CD4-positive, alpha-beta memory T cell (primary cell): ENCODE data around the gene SARM1. TPM values are rescaled to one million over a fixed set of nuclear protein-coding genes. Genes with fewer than 3 reads are reported as not detected.

ENCODE experiments used
- CTCF ChIA-PET: fragments of 350-600 bp; sonication (Branson Sonifier 250); formaldehyde crosslinking; loops from one replicate; lab custom pipeline; 2021; ENCODE audit warnings: inconsistent platforms; ENCODE audit not compliant: partially characterized antibody; lab: Charles Lee
- POLR2A ChIA-PET: fragments of 350-600 bp; sonication (Branson Sonifier 250); formaldehyde crosslinking; loops from one replicate; lab custom pipeline; 2021; ENCODE audit not compliant: partially characterized antibody; lab: Charles Lee
- DNase-seq, 5 donors: peaks; one replicate each; pipeline versions ENCODE4 v3.0.0 to v3.0.0-alpha.2; 2020 to 2022; ENCODE audit warnings: mixed read lengths in 1 of 5
- H3K27ac ChIP-seq: one replicate; pipeline ENCODE4 v1.7.0; 2013; ENCODE audit warnings: low read depth, low read length
- H3K27me3 ChIP-seq: 2 replicates; pipeline ENCODE4 v1.7.0; 2013; ENCODE audit warnings: mild to moderate bottlenecking, low read length, moderate library complexity; ENCODE audit not compliant: insufficient read depth
- H3K36me3 ChIP-seq: 2 replicates; pipeline ENCODE4 v1.7.0; 2013; ENCODE audit warnings: mild to moderate bottlenecking, low read length, moderate library complexity; ENCODE audit not compliant: insufficient read depth
- H3K4me1 ChIP-seq: 2 replicates; pipeline ENCODE4 v1.7.0; 2013; ENCODE audit warnings: mild to moderate bottlenecking, low read length, moderate library complexity; ENCODE audit not compliant: insufficient read depth
- H3K4me3 ChIP-seq, 2 donors: one replicate each; pipeline ENCODE4 v1.7.0; 2013; ENCODE audit warnings: low read length in 2 of 2, mild to moderate bottlenecking in 1 of 2
- H3K9me3 ChIP-seq, 2 donors: one replicate each; pipeline ENCODE4 v1.7.0; 2013; ENCODE audit warnings: low read length in 2 of 2, control low read depth in 1 of 2; ENCODE audit not compliant: control insufficient read depth in 1 of 2
- H3K27ac Mint-ChIP-seq, 7 donors: one replicate each; pipeline ENCODE4 v1.8.0; 2020 to 2021; ENCODE audit warnings: mixed read lengths in 7 of 7, mild to moderate bottlenecking in 6 of 7, inconsistent platforms in 3 of 7, moderate library complexity in 3 of 7
- H3K27me3 Mint-ChIP-seq, 2 donors: one replicate each; pipeline ENCODE4 v1.8.0; 2020 to 2021; ENCODE audit warnings: mixed read lengths in 2 of 2
- H3K36me3 Mint-ChIP-seq, 2 donors: one replicate each; pipeline ENCODE4 v1.8.0; 2020 to 2021; ENCODE audit warnings: mixed read lengths in 2 of 2, inconsistent platforms in 1 of 2, mild to moderate bottlenecking in 1 of 2
- H3K4me1 Mint-ChIP-seq, 4 donors: one replicate each; pipeline ENCODE4 v1.8.0; 2020 to 2021; ENCODE audit warnings: mixed read lengths in 4 of 4, mild to moderate bottlenecking in 1 of 4
- H3K4me3 Mint-ChIP-seq, 8 donors: one replicate each; pipeline ENCODE4 v1.8.0; 2020 to 2021; ENCODE audit warnings: mixed read lengths in 8 of 8, mild to moderate bottlenecking in 7 of 8, moderate library complexity in 6 of 8, inconsistent platforms in 3 of 8
- H3K9me3 Mint-ChIP-seq, 8 donors: one replicate each; pipeline ENCODE4 v1.8.0; 2020 to 2021; ENCODE audit warnings: mixed read lengths in 8 of 8, mild to moderate bottlenecking in 5 of 8, inconsistent platforms in 3 of 8, moderate library complexity in 1 of 8
- intact Hi-C: fragments of 100-400 bp; cut with micrococcal nuclease; formaldehyde crosslinking; loops from one replicate; pipeline ENCODE4 v1.15.1; 2023
- polyA plus RNA-seq, 2 donors: library from polyadenylated mRNA; unstranded; fragments of 300-500 nt; fragmentation: Illumina TruSeq; gene quantifications; one replicate each; pipeline ENCODE4 v1.2.3, GENCODE V29; 2021
- total RNA-seq, 2 experiments: library from RNA; stranded (reverse); gene quantifications; one replicate each; pipeline ENCODE4 v1.2.3, GENCODE V29; 2021

The SARM1 gene
- total and polyA plus RNA-seq, 4 experiments from 2014 or later, result 7.3 to 40.3 (median 23.6) TPM

DNA sequence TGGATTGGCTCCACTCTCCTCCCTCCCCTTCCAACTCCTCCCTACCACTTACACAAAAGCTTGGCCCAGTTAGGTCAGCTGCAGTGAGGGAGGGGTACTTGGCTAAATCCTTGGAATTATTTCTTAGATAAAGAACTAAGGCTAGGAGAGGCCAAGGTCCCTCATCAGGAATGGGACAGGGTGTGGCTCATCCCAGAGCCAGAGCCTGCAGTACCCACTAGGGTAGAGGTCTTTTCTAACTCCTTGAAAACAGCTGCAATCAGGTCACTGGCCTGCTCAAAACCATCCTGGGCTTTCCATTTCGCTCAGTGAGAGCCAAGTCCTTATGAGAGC lies 36.4 kb downstream of the SARM1 start:
- Histone ChIP-seq H3K27me3 (peaks cover 5% of the 10 kb centered on the region), H3K9me3 (no peaks in the 10 kb centered on the region), H3K4me3 (no peak overlapping the region), H3K36me3 (no peaks in the 10 kb centered on the region), H3K4me1 (peaks cover 14% of the 10 kb centered on the region), H3K27ac (no peak overlapping the region)
- no peak for DNase-seq
- intact Hi-C loops, result no loop called here
- no peak overlapping the region for H3K27ac Mint-ChIP-seq
- no peak overlapping the region for H3K4me3 Mint-ChIP-seq
- peaks cover 5 to 15% (median 9%) of the 10 kb centered on the region in 4 donors for H3K4me1 Mint-ChIP-seq
- H3K27me3 Mint-ChIP-seq, result peaks cover 4 to 15% of the 10 kb centered on the region in 2 donors
- no peaks in the 10 kb centered on the region for H3K36me3 Mint-ChIP-seq
- ChIA-PET CTCF (interaction anchor here (1.8 kb wide), 1 partner anchor 9 kb away, joined by 8 read pairs; no protein-coding TSS in a partner anchor), POLR2A (interaction anchor here (1.9 kb wide), 1 partner anchor 51 kb away, joined by 5 read pairs; no protein-coding TSS in a partner anchor)
- no peaks in the 10 kb centered on the region for H3K9me3 Mint-ChIP-seq

- ChIA-PET CTCF (no interaction called here), POLR2A (no interaction called here)
- H3K4me3 Mint-ChIP-seq, result no peak overlapping the region
- peaks cover 4 to 6% (median 5%) of the 10 kb centered on the region in 4 donors for H3K4me1 Mint-ChIP-seq
- no peak for DNase-seq
- H3K27me3 ChIP-seq, result peaks cover 5% of the 10 kb centered on the region
- no peaks in the 10 kb centered on the region for H3K36me3 Mint-ChIP-seq
- no peak overlapping the region for H3K4me3 ChIP-seq
- intact Hi-C loops, result no loop called here
- no peaks in the 10 kb centered on the region for H3K9me3 ChIP-seq
- H3K36me3 ChIP-seq, result no peaks in the 10 kb centered on the region
- H3K4me1 ChIP-seq, result no peaks in the 10 kb centered on the region
- H3K27me3 Mint-ChIP-seq, result peaks cover 8 to 27% of the 10 kb centered on the region in 2 donors
- H3K27ac Mint-ChIP-seq, result no peak overlapping the region
- no peak overlapping the region for H3K27ac ChIP-seq
- H3K9me3 Mint-ChIP-seq, result no peaks in the 10 kb centered on the region
These were observed 40.6 kb downstream of the SARM1 start for GRCh38 chr17:28412099-28412498.

DNA sequence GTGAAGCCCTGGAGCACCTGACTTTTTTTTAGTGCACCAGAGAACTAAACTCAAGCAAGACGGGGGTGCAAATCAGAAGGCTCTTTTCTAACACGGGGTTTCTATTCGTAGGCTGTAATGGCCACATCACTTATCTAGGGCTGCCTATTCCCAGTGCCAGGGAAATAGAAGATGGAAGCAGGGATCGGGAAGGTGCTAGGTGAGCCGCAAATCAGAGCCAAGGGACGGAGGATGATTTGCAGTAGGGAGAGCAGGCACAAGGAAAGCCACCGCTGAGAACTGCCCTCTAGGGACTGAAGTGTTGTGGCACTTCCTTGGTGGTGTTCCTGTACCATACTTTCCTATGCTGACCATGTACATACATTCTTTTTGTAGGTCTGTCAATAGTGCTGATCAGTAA lies 42.3 kb downstream of the SARM1 start:
- Histone ChIP-seq H3K4me1 (no peaks in the 10 kb centered on the region), H3K9me3 (no peaks in the 10 kb centered on the region), H3K36me3 (no peaks in the 10 kb centered on the region), H3K27me3 (peaks cover under 1% of the 10 kb centered on the region), H3K27ac (no peak overlapping the region), H3K4me3 (no peak overlapping the region)
- Mint-ChIP-seq H3K9me3 (no peaks in the 10 kb centered on the region), H3K4me3 (no peak overlapping the region), H3K4me1 (peaks cover 4 to 7% (median 5%) of the 10 kb centered on the region in 4 donors), H3K36me3 (no peaks in the 10 kb centered on the region), H3K27ac (no peak overlapping the region), H3K27me3 (peaks cover 5 to 21% of the 10 kb centered on the region in 2 donors)
- ChIA-PET CTCF (no interaction called here), POLR2A (no interaction called here)
- intact Hi-C loops, result no loop called here
- no peak for DNase-seq

DNA sequence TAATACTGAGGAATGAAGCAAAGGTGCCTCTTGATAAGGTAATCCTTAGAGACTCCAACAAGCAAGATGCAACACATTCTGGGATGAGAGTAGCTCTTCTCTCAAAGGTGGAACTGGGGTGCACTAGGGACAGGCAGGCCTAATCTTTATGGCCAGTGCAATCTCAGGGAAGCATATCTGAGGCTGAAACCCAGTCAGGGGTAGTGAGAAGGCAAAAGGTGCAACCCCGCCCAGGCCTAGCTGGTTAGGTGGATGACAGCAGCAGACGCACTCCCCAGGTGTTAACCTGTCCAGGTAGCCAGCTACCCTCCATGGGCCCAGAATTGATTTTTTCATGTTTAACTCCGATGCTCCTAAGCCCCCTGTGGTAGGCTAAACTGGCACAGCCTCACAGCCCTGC lies 44.4 kb downstream of the SARM1 start:
- no peak overlapping the region for H3K4me3 Mint-ChIP-seq
- no peak overlapping the region for H3K27ac Mint-ChIP-seq
- Histone ChIP-seq H3K27me3 (no peaks in the 10 kb centered on the region), H3K36me3 (no peaks in the 10 kb centered on the region), H3K9me3 (no peaks in the 10 kb centered on the region), H3K27ac (no peak overlapping the region), H3K4me1 (no peaks in the 10 kb centered on the region), H3K4me3 (no peak overlapping the region)
- H3K4me1 Mint-ChIP-seq, result peaks cover 4 to 7% (median 5%) of the 10 kb centered on the region in 4 donors
- H3K9me3 Mint-ChIP-seq, result no peaks in the 10 kb centered on the region
- H3K27me3 Mint-ChIP-seq, result peaks cover 5 to 21% of the 10 kb centered on the region in 2 donors
- ChIA-PET CTCF (interaction anchor here (1.0 to 2.9 kb wide), 14 partner anchors 8 to 610 kb away, joined by 3 to 19 read pairs (median 8); partner anchors contain the start of genes IFT20, POLDIP2 and TNFAIP1), POLR2A (interaction anchor here (1.7 kb wide), 1 partner anchor 31 kb away, joined by 4 read pairs; no protein-coding TSS in a partner anchor)
- intact Hi-C loops, result loop anchor here (2.0 kb wide), 2 partner anchors 183 to 611 kb away; no protein-coding TSS in a partner anchor
- no peak for DNase-seq
- H3K36me3 Mint-ChIP-seq, result no peaks in the 10 kb centered on the region

GRCh38 chr17:28416703-28417311 lies 45.3 kb downstream of the SARM1 start:
- Mint-ChIP-seq H3K9me3 (no peaks in the 10 kb centered on the region), H3K4me1 (peaks cover 4 to 7% (median 5%) of the 10 kb centered on the region in 4 donors), H3K36me3 (no peaks in the 10 kb centered on the region), H3K27me3 (peaks cover 5 to 19% of the 10 kb centered on the region in 2 donors), H3K27ac (peak overlapping the region in 1 of 7 donors; percentile 62), H3K4me3 (no peak overlapping the region)
- Histone ChIP-seq H3K36me3 (no peaks in the 10 kb centered on the region), H3K4me1 (no peaks in the 10 kb centered on the region), H3K27me3 (no peaks in the 10 kb centered on the region), H3K4me3 (no peak overlapping the region), H3K9me3 (no peaks in the 10 kb centered on the region), H3K27ac (no peak overlapping the region)
- intact Hi-C loops, result loop anchor here (2.0 kb wide), 2 partner anchors 184 to 612 kb away; no protein-coding TSS in a partner anchor
- DNase-seq, result peak; percentile 37 to 58 (median 45)
- CTCF ChIA-PET, result interaction anchor here (0.5 to 2.9 kb wide), 24 partner anchors 9 to 611 kb away, joined by 3 to 19 read pairs (median 6); partner anchors contain the start of genes IFT20, POLDIP2, TNFAIP1 and VTN
- POLR2A ChIA-PET, result interaction anchor here (0.6 to 1.7 kb wide), 4 partner anchors 17 to 81 kb away, joined by 3 to 8 read pairs (median 4); partner anchors contain the start of genes IFT20, POLDIP2 and TNFAIP1

DNA sequence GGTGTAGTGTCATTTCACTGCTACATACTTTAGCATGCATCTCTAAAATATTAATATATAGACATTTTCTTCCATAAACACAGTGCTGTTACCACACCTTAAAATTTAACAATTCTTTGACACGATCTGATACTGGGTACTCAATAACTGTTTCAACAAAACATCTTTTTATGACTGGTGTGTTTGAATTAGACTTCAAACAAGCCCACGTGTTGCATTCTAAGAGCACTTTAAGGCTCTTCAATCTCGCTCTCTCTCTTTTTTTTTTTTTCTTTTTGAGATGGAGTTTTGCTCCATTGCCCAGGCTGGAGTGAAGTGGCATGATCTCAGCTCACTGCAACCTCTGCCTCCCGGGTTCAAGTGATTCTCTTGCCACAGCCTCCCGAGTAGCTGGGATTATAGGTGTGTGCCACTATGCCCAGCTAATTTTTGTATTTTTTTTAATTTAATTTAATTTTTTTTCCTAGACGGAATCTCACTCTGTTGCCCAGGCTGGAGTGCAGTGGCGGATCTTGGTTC lies 50.4 kb downstream of the SARM1 start:
- Mint-ChIP-seq H3K36me3 (no peaks in the 10 kb centered on the region), H3K27ac (no peak overlapping the region), H3K4me3 (no peak overlapping the region), H3K4me1 (peaks cover 1 to 4% (median 2%) of the 10 kb centered on the region in 4 donors), H3K9me3 (no peaks in the 10 kb centered on the region), H3K27me3 (peaks cover 1 to 8% of the 10 kb centered on the region in 2 donors)
- intact Hi-C loops, result no loop called here
- POLR2A ChIA-PET, result no interaction called here
- Histone ChIP-seq H3K27ac (no peak overlapping the region), H3K36me3 (no peaks in the 10 kb centered on the region), H3K4me3 (no peak overlapping the region), H3K9me3 (no peaks in the 10 kb centered on the region), H3K27me3 (no peaks in the 10 kb centered on the region), H3K4me1 (no peaks in the 10 kb centered on the region)
- CTCF ChIA-PET, result no interaction called here
- DNase-seq, result no peak

DNA sequence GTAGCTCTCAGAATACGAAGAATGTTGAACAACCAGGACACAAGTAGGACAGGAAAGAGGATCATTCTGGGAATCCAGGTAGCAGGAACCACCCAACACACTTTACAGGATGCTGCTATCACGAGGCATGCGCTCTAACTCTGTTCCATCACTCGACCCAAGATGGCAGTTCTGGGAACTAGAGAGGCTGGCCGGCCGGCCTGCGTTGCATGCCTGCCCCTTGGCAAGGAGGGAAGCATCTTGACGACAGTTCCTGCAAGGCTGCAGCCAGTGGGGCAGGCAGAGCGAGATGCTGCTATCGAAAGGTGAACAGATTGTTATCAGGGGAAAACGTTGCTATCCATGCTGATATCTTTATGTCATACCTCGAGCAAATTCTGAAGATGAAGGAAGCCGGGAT lies 53.7 kb downstream of the SARM1 start:
- Histone ChIP-seq H3K4me1 (no peaks in the 10 kb centered on the region), H3K9me3 (no peaks in the 10 kb centered on the region), H3K27ac (no peak overlapping the region), H3K27me3 (no peaks in the 10 kb centered on the region), H3K4me3 (no peak overlapping the region), H3K36me3 (no peaks in the 10 kb centered on the region)
- ChIA-PET POLR2A (no interaction called here), CTCF (interaction anchor here (1.6 kb wide), 1 partner anchor 9 kb away, joined by 8 read pairs; no protein-coding TSS in a partner anchor)
- no peaks in the 10 kb centered on the region for H3K36me3 Mint-ChIP-seq
- H3K27ac Mint-ChIP-seq, result peak overlapping the region in 1 of 7 donors; percentile 61
- peaks cover 1 to 8% of the 10 kb centered on the region in 2 donors for H3K27me3 Mint-ChIP-seq
- no peaks in the 10 kb centered on the region for H3K4me1 Mint-ChIP-seq
- H3K4me3 Mint-ChIP-seq, result no peak overlapping the region
- no peaks in the 10 kb centered on the region for H3K9me3 Mint-ChIP-seq
- no peak for DNase-seq
- intact Hi-C loops, result no loop called here
